GM19238 (cell line): ENCODE measurements around the gene CCM2.
"Not testable (repeated sequence)": the region's sequence is repeated elsewhere in the genome, so short reads cannot be mapped to it uniquely, and the experiment has no call there.

ENCODE experiments used
- DNase-seq: peaks from one replicate; pipeline ENCODE4 v3.0.0; 2011; ENCODE audit warnings: low spot score; ENCODE audit not compliant: insufficient read length

Gene CCM2

DNA sequence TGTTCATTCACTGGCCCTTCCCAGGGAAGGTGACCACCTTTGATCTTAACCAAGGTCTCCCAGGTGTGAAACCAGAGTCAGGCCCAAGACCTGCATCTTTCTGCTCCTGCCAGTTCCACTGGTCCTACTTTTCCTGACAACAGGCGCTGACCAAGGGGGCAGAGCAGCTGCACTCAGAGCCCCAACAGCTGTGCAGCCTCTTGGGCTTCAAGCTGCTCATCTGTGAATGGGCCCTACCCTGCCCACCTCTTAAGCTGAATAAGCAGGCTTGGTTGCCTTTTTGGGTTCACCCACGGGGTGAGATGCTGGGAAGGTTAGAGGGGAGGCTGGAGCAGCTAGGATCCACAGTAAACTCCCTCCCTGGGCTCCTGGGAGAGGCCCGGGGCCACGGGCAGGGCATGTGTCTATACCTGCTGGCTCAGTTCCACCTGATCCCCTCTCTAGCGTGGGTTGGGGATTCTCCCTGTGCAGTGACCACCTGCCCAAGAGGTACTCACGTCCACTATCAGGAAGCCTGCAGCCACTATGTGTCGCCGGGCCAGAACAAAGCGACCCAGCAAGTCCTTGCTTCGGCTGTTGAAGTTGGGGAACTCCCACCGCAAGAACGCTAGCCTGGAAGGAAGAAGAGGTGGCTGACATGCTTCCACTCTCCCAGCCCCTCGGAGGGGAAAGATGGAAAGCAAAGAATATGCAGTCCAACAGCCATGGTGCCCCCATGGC, 100.9 kb downstream of the CCM2 start:
- DNase-seq, result no peak

DNA sequence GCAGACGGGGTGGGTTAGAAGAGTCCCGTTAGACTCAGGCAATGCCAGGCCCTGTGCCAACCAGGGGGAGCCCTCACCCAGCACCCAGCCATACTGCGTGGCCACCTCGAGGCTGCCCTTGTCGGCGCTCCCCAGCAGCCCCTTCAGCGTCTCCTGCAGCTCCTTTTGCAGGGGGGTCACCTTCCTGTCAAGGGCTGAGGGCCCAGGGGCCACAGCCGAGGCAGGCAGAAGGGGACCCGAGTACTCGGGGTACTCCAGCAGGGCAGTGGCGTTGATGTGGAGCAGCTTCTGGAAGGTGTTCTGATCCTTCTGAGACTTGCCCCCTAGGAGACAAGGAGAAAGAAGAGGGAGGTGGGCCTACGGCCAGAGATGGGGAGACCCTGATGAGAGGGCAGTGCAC, 101.7 kb downstream of the CCM2 start:
- DNase-seq, result no peak

- no peak for DNase-seq
These were observed 103.0 kb downstream of the CCM2 start for GRCh38 chr7:45102785-45103712.

GRCh38 chr7:45103958-45104843, 104.2 kb downstream of the CCM2 start:
- DNase-seq, result no peak

DNA sequence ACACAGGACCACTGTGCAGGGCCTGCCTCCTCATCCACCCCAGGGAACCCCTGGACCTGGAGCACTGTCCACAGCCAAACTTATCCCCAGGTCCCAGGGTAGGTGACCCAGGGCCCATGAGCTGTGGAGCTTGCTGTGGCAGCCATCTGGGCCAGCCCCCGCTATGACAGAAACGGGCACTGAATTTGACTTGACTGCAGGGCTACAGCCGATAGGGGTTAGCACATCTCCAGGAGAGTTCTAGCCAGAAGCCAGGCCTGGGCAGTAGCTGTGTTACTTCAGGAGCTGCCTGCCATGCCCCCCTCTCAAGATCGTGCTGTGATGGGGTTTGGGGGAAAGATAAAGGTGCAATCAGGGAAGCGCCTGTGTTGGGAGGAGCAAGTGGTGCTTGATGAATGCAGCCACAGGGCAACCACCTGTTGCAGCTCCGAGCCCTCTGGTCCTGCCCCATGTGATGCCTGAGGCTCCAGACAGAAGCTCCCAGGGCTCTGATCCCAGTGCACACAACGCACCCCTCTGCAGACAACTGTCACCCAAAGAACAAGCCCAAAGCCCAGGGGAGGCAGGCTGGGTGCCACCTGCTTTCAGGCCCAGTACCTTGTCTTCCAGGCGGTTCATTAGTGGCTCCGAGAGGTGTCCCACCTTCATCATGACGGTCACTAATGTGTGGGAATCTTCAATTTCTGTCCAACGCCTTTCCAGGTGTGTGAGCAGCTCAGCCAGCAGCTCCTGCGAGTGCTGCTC, 105.0 kb downstream of the CCM2 start:
- no peak for DNase-seq

- no peak for DNase-seq
These were observed 105.7 kb downstream of the CCM2 start for GRCh38 chr7:45105588-45106188.

GRCh38 chr7:45106820-45107219, 106.8 kb downstream of the CCM2 start:
- no peak for DNase-seq

- no peak for DNase-seq
These were observed 107.4 kb downstream of the CCM2 start for GRCh38 chr7:45107356-45107755.

- DNase-seq, result no peak
These were observed 108.9 kb downstream of the CCM2 start for GRCh38 chr7:45108863-45109262.

DNA sequence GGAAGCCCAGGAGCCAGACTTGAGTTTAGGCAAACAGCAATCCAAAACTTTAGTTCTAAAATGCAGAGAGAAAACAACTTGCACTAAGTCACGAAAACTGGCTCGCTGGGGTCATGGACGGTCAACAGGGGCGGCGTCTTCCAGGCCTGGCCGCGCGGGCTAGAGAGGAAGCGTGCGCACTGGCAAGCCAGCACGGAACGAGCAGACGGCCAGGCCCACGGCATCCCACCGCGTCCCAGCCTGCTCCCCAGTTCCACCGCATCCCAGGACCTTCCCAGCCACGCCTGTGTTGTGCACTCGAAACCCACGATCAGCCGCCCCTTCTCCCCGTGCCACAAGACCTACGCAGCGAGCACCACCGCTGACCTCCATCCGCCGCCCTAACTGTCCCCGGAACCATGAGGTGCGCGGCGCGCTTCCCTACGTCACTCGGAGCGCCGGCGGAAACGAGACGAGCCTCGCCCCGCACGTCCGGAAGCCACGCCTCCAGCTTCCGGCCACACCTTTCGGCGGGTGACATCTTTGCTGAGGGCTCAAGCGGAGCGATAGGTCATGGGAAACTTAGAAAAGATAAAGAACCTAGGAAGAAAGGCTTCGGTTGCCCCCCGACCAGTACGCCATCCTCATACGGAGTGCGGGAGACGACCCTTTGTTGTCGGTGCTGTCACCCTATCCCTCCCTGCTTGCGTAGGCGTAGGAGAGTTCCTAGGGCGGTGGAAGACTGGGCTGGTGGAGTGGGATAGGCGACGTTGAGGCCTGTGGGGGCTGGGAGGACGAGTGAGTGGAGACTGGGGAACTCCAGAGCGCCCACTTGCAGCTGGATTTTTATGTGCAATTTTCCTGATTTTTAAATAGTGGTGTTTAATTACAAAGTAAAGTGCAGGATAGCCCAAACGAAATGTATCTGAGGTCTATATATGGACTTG, 111.6 kb downstream of the CCM2 start, which contains the start of gene TBRG4:
Gene TBRG4, minus strand, starts transcription at position 400 of the 926 bp plus-strand sequence. CDS start 2,460 bp downstream, outside the sequence.
- DNase-seq, result peak; percentile 92

- no peak for DNase-seq
These were observed 112.6 kb downstream of the CCM2 start for GRCh38 chr7:45112648-45113047.

DNA sequence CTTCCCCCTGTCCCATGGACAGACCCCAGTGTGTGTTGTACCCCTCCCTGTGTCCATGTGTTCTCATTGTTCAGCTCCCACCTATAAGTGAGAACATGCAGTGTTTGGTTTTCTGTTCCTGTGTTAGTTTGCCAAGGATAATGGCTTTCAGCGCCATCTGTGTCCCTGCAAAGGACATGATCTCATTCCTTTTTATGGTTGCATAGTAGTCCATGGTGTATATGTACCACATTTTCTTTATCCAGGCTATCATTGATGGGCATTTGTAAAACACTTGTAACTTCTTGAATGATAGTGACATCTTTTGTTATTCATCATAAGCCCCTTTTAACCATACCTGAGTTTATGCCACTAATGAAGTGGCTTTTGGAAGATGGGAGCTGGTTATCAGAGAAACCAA, 114.3 kb downstream of the CCM2 start:
- not testable (repeated sequence) for DNase-seq

- no peak for DNase-seq
These were observed 114.9 kb downstream of the CCM2 start for GRCh38 chr7:45114926-45115325.

- no peak for DNase-seq
These were observed 116.0 kb downstream of the CCM2 start for GRCh38 chr7:45116048-45116447.

GRCh38 chr7:45117582-45117981, 117.6 kb downstream of the CCM2 start:
- DNase-seq, result no peak

- DNase-seq, result no peak
These were observed 118.3 kb downstream of the CCM2 start for GRCh38 chr7:45118292-45118691.

GRCh38 chr7:45118889-45119331, 118.9 kb downstream of the CCM2 start:
- no peak for DNase-seq

DNA sequence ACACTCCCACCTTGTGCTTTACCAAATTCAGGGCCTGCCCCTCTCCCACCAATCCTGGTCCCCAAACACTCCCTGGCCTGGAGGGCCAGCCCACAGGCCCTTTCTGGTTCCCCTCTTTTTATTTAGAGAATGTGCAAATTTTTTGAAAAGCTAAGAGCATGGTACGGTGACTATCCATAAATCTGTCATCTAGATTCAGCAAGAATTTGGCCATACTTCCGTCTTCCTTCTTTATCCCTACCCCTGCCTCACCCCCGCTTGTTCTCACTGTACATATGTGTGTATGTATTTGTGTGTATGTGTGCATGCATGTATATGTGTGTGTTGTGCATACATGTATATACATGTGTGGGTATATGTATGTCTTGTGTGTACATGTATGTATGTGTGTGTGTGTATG, 119.5 kb downstream of the CCM2 start:
- no peak for DNase-seq
